Measurements from ENCODE around the gene SULF2.

The SULF2 gene

DNA sequence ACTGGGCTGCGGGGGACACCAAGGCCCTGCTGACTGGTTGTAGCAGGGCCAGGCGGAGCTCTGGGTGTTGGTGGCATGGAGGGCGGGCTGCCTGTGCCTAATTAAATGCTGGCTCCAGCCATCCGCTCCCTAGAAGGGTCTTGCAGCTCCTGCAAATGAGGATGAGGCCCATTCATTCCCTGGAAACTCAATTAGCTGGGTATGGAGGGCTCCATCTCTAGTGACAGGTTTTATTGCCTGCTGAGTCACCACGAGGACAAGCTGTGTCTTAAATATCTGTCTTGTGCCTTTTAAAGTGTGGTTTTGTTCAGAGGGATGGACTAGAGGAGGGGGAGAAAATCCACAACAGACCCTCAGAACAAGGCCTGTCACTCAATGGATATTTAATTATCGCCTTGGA lies 60.9 kb downstream of the SULF2 start:
- POLR2A ChIA-PET, result interaction anchor here (1.0 to 1.1 kb wide), 2 partner anchors 21 to 62 kb away, joined by 3 read pairs; no protein-coding TSS in a partner anchor
- no peak for DNase-seq (ENCODE audit: extremely low spot score)
- CTCF ChIA-PET, result interaction anchor here (1.1 to 1.9 kb wide), 3 partner anchors 19 to 171 kb away, joined by 3 to 6 read pairs (median 5); no protein-coding TSS in a partner anchor

DNA sequence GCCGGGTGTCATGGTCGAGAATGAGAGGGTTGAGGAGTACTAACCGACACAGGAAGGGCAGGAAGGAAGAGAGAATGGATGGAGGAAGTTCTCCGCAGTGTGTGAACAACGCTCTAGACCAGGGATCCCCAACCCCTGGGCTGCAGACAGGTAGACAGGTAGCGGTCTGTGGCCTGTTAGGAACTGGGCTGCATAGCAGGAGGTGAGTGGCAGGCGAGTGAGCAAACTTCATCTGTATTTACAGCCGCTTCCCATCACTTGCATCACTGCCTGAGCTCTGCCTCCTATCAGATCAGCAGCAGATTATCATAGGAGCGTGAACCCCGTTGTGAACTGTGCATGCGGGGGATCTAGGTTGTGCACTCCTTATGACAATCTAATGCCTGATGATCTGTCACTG lies 62.0 kb downstream of the SULF2 start:
- no peak for TF ChIP-seq TARDBP (IDR thresholded peaks at IDR 0.05)
- TF ChIP-seq FOXM1 (IDR thresholded peaks at IDR 0.05; ENCODE audit: borderline replicate concordance), result no peak
- no peak for TF ChIP-seq HDGF (IDR thresholded peaks at IDR 0.05; ENCODE audit: borderline replicate concordance)
- no peak for TF ChIP-seq CTBP1 (IDR thresholded peaks at IDR 0.05; ENCODE audit: borderline replicate concordance)
- TF ChIP-seq NFRKB (IDR thresholded peaks at IDR 0.05), result no peak
- TF ChIP-seq FOXA1 (IDR thresholded peaks at IDR 0.05), result no peak
- no peak for TF ChIP-seq L3MBTL2 (conservative IDR thresholded peaks at IDR 0.05)
- no peak for TF ChIP-seq FOXK2 (IDR thresholded peaks at IDR 0.05)
- TF ChIP-seq SUZ12 (IDR thresholded peaks at IDR 0.05), result no peak
- no peak for TF ChIP-seq SP1 (IDR thresholded peaks at IDR 0.05)
- DNase-seq (ENCODE audit: extremely low spot score), result no peak
- ChIA-PET POLR2A (no interaction called here), CTCF (interaction anchor here (0.6 kb wide), 1 partner anchor 45 kb away, joined by 4 read pairs; no protein-coding TSS in a partner anchor)

More for the DNA sequence above, 60.9 kb downstream of the SULF2 start:
- TF ChIP-seq FOXM1 (IDR thresholded peaks at IDR 0.05; ENCODE audit: borderline replicate concordance) (no peak), SUZ12 (IDR thresholded peaks at IDR 0.05) (no peak), ARNT (IDR thresholded peaks at IDR 0.05) (no peak)
- TF ChIP-seq, protein P1, sequence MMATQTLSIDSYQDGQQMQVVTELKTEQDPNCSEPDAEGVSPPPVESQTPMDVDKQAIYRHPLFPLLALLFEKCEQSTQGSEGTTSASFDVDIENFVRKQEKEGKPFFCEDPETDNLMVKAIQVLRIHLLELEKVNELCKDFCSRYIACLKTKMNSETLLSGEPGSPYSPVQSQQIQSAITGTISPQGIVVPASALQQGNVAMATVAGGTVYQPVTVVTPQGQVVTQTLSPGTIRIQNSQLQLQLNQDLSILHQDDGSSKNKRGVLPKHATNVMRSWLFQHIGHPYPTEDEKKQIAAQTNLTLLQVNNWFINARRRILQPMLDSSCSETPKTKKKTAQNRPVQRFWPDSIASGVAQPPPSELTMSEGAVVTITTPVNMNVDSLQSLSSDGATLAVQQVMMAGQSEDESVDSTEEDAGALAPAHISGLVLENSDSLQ (IDR thresholded peaks at IDR 0.05), result peak; percentile 63

DNA sequence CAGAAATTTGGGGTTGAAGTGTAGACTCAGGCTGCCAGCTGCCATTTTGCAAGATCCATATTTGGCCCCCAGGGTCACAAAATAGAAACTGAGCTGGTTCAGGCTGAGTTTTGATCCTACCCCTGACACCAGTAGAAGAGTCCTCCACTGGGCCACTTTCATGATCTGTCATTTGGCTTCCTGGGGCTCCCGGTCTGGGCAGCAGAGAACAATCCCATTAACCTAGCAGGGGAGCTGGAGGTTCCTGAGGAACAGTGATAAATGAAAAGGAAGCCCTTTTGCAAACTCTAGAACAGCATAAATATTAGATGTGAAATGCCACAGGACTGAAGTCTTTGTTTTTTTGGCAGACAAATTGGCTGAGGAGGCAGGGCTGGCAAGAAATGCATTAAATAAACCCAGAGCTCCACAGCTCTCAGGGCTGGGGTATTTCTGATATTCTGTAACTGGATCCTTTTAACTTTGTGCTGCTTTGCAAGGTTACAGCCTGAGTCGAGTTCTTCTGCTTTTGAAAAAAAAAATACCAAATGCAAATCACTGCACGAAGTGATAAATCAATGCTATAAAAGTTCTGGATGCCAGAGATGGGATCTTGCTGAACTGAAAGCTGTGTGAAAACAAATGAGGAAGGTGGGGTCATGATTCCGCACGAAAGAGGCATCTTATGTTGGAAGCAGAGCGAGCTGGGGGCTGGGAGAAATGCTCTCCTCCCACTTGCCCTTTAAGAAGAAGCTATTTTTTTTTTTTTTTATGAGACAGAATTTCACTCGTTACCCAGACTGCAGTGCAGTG lies 64.4 kb downstream of the SULF2 start:
- CTCF ChIA-PET, result interaction anchor here (0.7 to 1.1 kb wide), 3 partner anchors 306 to 900 kb away, joined by 4 to 5 read pairs (median 4); no protein-coding TSS in a partner anchor
- POLR2A ChIA-PET, result interaction anchor here (0.6 kb wide), 1 partner anchor 174 kb away, joined by 3 read pairs; no protein-coding TSS in a partner anchor
- TF ChIP-seq NFRKB (IDR thresholded peaks at IDR 0.05) (no peak), ZNF384 (IDR thresholded peaks at IDR 0.05) (peak; percentile 84), BHLHE40 (IDR thresholded peaks at IDR 0.05; ENCODE audit: borderline replicate concordance) (no peak), ARNT (IDR thresholded peaks at IDR 0.05) (no peak), L3MBTL2 (conservative IDR thresholded peaks at IDR 0.05) (no peak), SP1 (IDR thresholded peaks at IDR 0.05) (no peak), CTBP1 (IDR thresholded peaks at IDR 0.05; ENCODE audit: borderline replicate concordance) (no peak)
- TF ChIP-seq, protein P1 (IDR thresholded peaks at IDR 0.05), result peak; percentile 86
- peak; percentile 18 for DNase-seq (ENCODE audit: extremely low spot score)

DNA sequence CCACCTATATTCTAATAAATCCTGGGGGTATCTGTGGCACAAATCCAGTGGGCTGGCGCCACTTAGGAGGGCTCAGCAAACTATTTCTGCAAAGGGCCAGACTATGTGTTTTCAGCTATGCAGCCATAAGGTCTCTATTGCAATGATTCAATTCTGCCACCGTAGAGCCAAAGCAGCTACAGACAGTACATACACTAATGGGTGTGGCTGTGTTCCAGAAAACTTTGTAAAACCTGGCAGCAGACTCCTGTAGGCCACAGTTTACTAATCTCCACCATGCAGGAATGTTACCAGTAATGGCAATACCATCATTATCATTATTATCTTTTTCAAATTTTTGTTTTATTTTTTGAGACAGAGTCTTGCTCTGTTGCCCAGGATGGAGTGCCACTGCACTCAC lies 65.7 kb downstream of the SULF2 start:
- ChIA-PET POLR2A (no interaction called here), CTCF (no interaction called here)
- DNase-seq (ENCODE audit: extremely low spot score), result no peak
- TF ChIP-seq ELF4 (IDR thresholded peaks at IDR 0.05) (no peak), SP1 (IDR thresholded peaks at IDR 0.05) (no peak), L3MBTL2 (conservative IDR thresholded peaks at IDR 0.05) (no peak), LEF1 (IDR thresholded peaks at IDR 0.05; ENCODE audit: borderline replicate concordance) (no peak), SUZ12 (IDR thresholded peaks at IDR 0.05) (no peak), FOXM1 (IDR thresholded peaks at IDR 0.05; ENCODE audit: borderline replicate concordance) (no peak), CTBP1 (IDR thresholded peaks at IDR 0.05; ENCODE audit: borderline replicate concordance) (no peak), TARDBP (IDR thresholded peaks at IDR 0.05) (no peak)

DNA sequence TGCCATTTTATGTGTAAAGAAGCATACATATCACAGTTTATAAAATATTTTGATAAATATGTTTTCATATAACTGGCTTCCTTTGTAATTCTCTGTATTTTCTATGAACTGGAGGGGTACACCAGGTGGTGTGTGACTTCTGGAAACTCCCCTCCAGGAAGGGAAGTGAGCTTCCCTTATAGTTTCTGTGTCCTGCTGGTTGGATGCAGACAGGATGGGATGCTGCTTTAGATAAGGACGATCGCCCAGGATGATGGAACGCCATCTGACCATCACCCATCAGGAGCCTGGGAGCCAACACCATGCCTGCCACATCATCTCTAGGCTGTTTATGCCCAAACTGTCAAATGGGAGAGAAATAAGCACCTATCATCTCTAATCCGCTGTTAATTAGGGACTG lies 66.1 kb downstream of the SULF2 start:
- ChIA-PET CTCF (no interaction called here), POLR2A (no interaction called here)
- no peak for TF ChIP-seq BHLHE40 (IDR thresholded peaks at IDR 0.05; ENCODE audit: borderline replicate concordance)
- TF ChIP-seq FOXK2 (IDR thresholded peaks at IDR 0.05), result no peak
- TF ChIP-seq CTBP1 (IDR thresholded peaks at IDR 0.05; ENCODE audit: borderline replicate concordance), result no peak
- no peak for TF ChIP-seq FOXM1 (IDR thresholded peaks at IDR 0.05; ENCODE audit: borderline replicate concordance)
- TF ChIP-seq TARDBP (IDR thresholded peaks at IDR 0.05), result no peak
- TF ChIP-seq HDGF (IDR thresholded peaks at IDR 0.05; ENCODE audit: borderline replicate concordance), result no peak
- no peak for DNase-seq (ENCODE audit: extremely low spot score)

DNA sequence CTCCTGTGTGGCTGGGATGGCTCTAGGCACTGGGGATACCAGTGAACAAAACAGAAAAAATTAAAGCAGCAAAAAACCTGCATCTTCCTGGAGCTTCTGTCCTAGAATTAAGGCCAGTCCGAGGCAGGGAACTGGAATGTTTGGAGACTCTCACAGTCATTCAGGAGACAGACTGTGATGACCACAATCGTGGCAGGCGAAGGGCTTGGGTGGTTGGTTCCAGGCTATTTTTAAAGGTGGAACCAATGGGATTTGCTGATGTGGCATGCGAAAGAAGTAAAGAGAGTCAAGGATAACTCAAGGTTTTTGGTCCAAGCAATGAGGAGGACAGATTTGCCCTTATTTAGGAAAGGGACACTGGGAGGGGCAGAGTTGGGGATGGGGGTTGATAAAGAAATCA lies 66.9 kb downstream of the SULF2 start:
- DNase-seq (ENCODE audit: extremely low spot score), result no peak
- ChIA-PET POLR2A (no interaction called here), CTCF (no interaction called here)
- TF ChIP-seq HDGF (IDR thresholded peaks at IDR 0.05; ENCODE audit: borderline replicate concordance) (no peak), ELF4 (IDR thresholded peaks at IDR 0.05) (no peak), FOXA1 (IDR thresholded peaks at IDR 0.05) (no peak), NFRKB (IDR thresholded peaks at IDR 0.05) (no peak)
- TF ChIP-seq, protein P1 (IDR thresholded peaks at IDR 0.05), result no peak

DNA sequence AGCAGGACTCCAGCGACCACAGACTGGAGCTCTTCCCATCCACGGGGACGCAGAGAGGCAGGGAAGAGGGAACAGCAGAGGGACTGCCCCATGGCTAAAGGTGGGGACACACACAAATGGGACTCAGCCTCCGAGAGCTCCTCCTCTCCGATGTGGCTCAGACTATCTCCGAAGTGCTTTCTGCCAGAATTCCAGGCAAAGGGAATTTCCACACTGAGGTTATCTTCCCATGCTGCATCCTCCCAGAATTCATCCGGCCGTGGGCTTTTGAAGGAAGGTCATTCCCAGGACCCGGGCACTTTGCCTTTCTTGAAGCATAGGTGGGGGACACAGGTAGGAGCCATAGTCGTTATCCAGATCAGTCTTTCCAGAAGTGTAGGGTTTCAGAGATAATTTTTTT lies 67.9 kb downstream of the SULF2 start:
- ChIA-PET CTCF (no interaction called here), POLR2A (no interaction called here)
- TF ChIP-seq, protein P1 (IDR thresholded peaks at IDR 0.05), result no peak
- TF ChIP-seq FOXK2 (IDR thresholded peaks at IDR 0.05) (no peak), HDGF (IDR thresholded peaks at IDR 0.05; ENCODE audit: borderline replicate concordance) (no peak), LEF1 (IDR thresholded peaks at IDR 0.05; ENCODE audit: borderline replicate concordance) (no peak), NFRKB (IDR thresholded peaks at IDR 0.05) (no peak), FOXM1 (IDR thresholded peaks at IDR 0.05; ENCODE audit: borderline replicate concordance) (no peak), L3MBTL2 (conservative IDR thresholded peaks at IDR 0.05) (no peak), FOXA1 (IDR thresholded peaks at IDR 0.05) (no peak), BHLHE40 (IDR thresholded peaks at IDR 0.05; ENCODE audit: borderline replicate concordance) (no peak), TARDBP (IDR thresholded peaks at IDR 0.05) (no peak), SUZ12 (IDR thresholded peaks at IDR 0.05) (no peak), ELF4 (IDR thresholded peaks at IDR 0.05) (no peak), SP1 (IDR thresholded peaks at IDR 0.05) (no peak), ZNF384 (IDR thresholded peaks at IDR 0.05) (no peak), ARNT (IDR thresholded peaks at IDR 0.05) (no peak), CTBP1 (IDR thresholded peaks at IDR 0.05; ENCODE audit: borderline replicate concordance) (no peak)
- DNase-seq (ENCODE audit: extremely low spot score), result no peak
